Astrocyte of the spinal cord (primary cell): ENCODE data around the gene PKIG.

Experiments
- DNase-seq: peaks from one replicate; pipeline ENCODE4 v3.0.0; 2011; ENCODE audit warnings: low read depth, low spot score
- H3K4me3 ChIP-seq: 2 replicates; pipeline ENCODE4 v1.5.1; 2011; ENCODE audit warnings: low read depth, mild to moderate bottlenecking, low read length, moderate library complexity
- in situ Hi-C: cut with HindIII; loops from 2 replicates; pipeline ENCODE4 v1.10.0; 2017; ENCODE audit warnings: low sequenced_read_pairs
- TF ChIP-seq, protein P1 (sequence below): IDR thresholded peaks from 2 replicates; pipeline ENCODE4 v1.5.1; 2012; ENCODE audit warnings: low read depth, mild to moderate bottlenecking, low read length, inconsistent platforms

Gene PKIG

DNA sequence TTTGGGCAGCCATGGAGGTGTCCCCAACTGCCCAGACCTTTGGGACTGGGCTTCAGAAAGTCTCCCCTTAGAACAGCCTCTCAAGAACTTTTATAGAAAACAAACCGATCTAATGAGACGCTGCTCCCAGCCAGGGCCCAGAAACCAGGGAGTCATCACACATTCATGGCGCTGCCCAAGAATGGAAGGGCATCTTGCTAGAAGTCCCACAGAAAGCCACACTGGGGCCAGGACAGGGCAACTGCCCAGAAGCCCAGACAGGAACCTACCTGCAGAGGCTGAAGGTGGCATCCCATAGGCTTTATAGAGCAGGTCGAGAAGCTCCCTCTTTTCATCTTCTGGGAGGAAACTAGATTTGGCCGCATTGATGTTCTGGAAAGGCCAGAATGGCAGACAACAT lies 37.7 kb downstream of the PKIG start:
- H3K4me3 ChIP-seq, result no peak overlapping the region
- TF ChIP-seq, protein P1, sequence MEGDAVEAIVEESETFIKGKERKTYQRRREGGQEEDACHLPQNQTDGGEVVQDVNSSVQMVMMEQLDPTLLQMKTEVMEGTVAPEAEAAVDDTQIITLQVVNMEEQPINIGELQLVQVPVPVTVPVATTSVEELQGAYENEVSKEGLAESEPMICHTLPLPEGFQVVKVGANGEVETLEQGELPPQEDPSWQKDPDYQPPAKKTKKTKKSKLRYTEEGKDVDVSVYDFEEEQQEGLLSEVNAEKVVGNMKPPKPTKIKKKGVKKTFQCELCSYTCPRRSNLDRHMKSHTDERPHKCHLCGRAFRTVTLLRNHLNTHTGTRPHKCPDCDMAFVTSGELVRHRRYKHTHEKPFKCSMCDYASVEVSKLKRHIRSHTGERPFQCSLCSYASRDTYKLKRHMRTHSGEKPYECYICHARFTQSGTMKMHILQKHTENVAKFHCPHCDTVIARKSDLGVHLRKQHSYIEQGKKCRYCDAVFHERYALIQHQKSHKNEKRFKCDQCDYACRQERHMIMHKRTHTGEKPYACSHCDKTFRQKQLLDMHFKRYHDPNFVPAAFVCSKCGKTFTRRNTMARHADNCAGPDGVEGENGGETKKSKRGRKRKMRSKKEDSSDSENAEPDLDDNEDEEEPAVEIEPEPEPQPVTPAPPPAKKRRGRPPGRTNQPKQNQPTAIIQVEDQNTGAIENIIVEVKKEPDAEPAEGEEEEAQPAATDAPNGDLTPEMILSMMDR, result no peak
- in situ Hi-C loops, result no loop called here
- DNase-seq, result no peak

DNA sequence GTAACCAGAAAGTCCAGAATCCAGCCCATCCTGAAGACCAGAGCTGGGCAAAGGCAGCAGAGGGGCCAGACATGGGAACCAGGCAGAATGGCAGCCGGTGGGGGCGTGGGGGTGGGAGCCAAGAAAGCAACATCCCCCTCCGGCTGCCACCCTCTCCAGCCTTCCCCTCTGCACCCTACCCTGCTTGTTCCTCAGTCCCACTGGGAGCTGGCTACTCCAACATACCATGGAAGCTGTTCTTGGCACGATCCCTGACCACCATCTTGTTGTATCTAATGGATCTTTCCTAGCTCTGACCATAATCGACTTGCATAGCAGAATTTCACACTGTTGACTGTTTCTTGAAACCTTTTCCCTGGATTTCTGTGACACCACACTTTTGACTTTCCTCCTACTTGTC lies 38.9 kb downstream of the PKIG start:
- H3K4me3 ChIP-seq, result no peak overlapping the region
- DNase-seq, result no peak
- in situ Hi-C loops, result no loop called here
- TF ChIP-seq, protein P1, result no peak

DNA sequence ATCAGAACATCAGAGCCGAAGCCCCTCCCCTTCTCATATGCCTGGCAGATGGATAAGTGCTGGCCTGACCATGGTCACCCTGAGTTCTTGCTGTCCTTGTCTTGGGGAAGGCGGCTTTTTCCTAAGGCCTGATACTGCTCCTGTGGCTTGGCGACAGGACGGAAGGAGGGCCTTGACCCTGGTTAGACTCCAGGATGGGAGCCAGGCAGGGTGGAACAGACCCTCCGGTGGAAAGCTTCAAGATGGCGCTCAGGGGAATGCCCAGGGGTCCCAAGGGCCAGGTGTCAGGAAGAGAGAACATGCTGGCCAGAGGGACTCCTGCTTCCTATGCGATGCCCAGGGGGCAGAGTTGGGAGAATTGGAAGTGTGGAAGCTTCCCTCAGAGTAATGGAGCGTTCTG lies 39.6 kb downstream of the PKIG start:
- in situ Hi-C loops, result no loop called here

DNA sequence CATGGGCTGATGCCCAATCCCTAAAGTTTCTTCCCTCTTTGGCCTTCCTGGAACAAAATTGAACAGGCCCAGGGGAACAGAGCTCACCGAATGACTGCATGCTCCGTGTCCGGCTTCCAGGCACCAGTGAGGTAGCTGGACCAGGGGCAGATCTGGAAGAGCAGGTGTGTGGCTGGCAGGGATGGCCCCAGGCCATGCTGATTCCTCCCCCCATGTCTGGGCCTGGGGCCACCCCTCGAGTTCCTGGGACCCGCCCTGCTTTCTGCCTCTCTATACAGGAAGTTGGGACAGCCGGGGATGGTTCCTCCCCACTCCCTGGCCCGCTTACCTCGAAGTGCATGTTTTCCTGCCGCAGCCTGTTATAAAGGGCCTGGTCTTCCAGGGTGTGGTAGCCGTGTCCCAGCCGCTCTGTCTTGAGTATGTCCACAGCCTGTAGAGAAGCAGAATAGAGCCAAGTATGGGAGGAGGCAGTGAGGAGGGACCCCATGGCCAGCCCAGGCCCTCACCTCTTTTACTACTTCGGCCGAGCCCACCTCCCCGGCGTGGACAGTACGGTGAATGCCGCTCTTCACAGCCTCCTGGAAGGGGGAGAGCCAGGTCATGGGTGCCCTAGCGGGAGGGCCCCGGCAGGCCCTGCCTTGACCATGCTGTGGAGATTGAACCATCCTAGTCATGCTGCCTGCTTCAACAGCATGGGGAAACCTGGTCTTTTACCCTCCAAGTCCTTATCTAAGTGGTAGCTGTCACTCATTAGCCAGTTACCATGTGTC lies 40.3 kb downstream of the PKIG start:
- no peak overlapping the region for H3K4me3 ChIP-seq
- TF ChIP-seq, protein P1, result no peak
- no peak for DNase-seq
- in situ Hi-C loops, result no loop called here

More for the DNA sequence above, 39.6 kb downstream of the PKIG start:
- no peak for DNase-seq
- TF ChIP-seq, protein P1, result no peak
- H3K4me3 ChIP-seq, result no peak overlapping the region

DNA sequence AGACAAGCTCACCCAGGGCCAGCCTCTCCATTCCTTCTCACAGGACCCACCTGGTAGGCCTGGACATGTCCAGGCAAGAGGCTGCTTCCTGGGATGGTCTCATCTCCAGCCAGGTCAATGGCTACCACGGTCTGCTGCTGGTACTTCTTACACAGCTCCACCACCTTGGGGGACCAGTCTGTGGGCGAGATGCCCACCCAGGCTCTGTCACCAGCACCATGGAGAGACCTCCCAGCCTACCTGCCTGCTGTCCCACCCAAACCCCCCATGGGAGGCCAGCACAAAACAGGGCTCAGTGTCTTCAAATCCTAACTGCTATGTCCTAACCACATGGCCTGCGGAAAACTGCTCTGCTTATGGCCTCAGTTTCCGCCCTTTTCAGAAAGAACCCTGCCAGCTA lies 41.8 kb downstream of the PKIG start:
- no peak overlapping the region for H3K4me3 ChIP-seq
- TF ChIP-seq, protein P1, result no peak
- in situ Hi-C loops, result no loop called here
- no peak for DNase-seq

DNA sequence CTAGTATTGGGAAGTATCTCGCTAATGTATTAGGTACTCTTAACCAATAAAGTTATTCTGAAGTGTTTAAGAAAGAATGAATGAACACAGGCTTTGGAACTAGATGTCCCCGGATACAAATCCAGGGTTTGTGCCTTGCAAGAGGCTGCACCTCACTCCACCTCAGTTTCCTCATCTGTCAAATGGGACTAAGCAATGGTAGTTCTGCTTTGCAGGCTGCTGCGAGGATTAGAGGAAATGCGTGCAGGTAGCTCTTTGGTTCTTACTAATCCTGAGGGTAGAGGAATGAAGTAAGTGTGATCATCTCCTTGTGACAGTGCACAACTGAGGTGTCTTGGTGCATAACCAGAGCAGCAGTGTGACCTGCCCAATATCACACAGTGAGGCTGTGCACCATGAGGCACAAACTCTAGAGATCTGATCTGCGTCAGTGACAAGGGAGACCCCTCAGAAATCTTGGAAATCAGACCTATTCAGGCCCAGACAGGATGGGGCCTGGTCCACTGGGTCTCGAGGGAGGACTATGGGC lies 42.4 kb downstream of the PKIG start:
- no peak overlapping the region for H3K4me3 ChIP-seq
- DNase-seq, result no peak
- in situ Hi-C loops, result no loop called here
- TF ChIP-seq, protein P1, result no peak
